H7 (cell line): Measurements from ENCODE around the gene TRAF3IP3. TPM values are rescaled to one million over a fixed set of nuclear protein-coding genes. Genes with fewer than 3 reads are reported as not detected.

Experiments used
- DNase-seq: peaks from one replicate; pipeline ENCODE4 v3.0.0; 2012
- H3K27me3 ChIP-seq: 2 replicates; pipeline ENCODE4 v1.6.0; 2011; ENCODE audit warnings: mild to moderate bottlenecking, low read length; ENCODE audit not compliant: control insufficient read depth, insufficient read depth
- H3K36me3 ChIP-seq: replicated peaks from 2 replicates; pipeline ENCODE4 v1.5.1; 2011; ENCODE audit warnings: low read length; ENCODE audit not compliant: control insufficient read depth, insufficient read depth
- H3K4me3 ChIP-seq: 2 replicates; pipeline ENCODE4 v1.5.1; 2011; ENCODE audit warnings: low read depth, mild to moderate bottlenecking, control low read depth, low read length, moderate library complexity; ENCODE audit not compliant: insufficient read depth
- total RNA-seq: library from RNA; depleted of rRNA; stranded (reverse); fragments of >200 nt; shearing (Covaris generic); gene quantifications from 2 replicates; pipeline ENCODE4 v1.2.3, GENCODE V29; 2014

The TRAF3IP3 gene
- total RNA-seq, 1 experiment from 2014 or later, result not detected

- no peaks in the 10 kb centered on the region for H3K36me3 ChIP-seq
- no peak for DNase-seq
- peaks cover 20% of the 10 kb centered on the region; the same call in 1 of the 2 replicates for H3K27me3 ChIP-seq
- no peak overlapping the region for H3K4me3 ChIP-seq
These were observed 52.3 kb downstream of the TRAF3IP3 start for GRCh38 chr1:209808059-209808581.

GRCh38 chr1:209809611-209810010 lies 53.8 kb downstream of the TRAF3IP3 start:
- no peak for DNase-seq
- peaks cover 12% of the 10 kb centered on the region; the same call in 1 of the 2 replicates for H3K27me3 ChIP-seq
- no peak overlapping the region for H3K4me3 ChIP-seq
- H3K36me3 ChIP-seq, result no peaks in the 10 kb centered on the region

GRCh38 chr1:209810783-209811182 lies 54.9 kb downstream of the TRAF3IP3 start:
- no peaks in the 10 kb centered on the region for H3K36me3 ChIP-seq
- peaks cover 1% of the 10 kb centered on the region; the same call in 1 of the 2 replicates for H3K27me3 ChIP-seq
- no peak overlapping the region for H3K4me3 ChIP-seq
- DNase-seq, result no peak

GRCh38 chr1:209813902-209814301 lies 58.0 kb downstream of the TRAF3IP3 start:
- DNase-seq, result no peak
- H3K27me3 ChIP-seq, result peaks cover under 1% of the 10 kb centered on the region; the same call in 1 of the 2 replicates

DNA sequence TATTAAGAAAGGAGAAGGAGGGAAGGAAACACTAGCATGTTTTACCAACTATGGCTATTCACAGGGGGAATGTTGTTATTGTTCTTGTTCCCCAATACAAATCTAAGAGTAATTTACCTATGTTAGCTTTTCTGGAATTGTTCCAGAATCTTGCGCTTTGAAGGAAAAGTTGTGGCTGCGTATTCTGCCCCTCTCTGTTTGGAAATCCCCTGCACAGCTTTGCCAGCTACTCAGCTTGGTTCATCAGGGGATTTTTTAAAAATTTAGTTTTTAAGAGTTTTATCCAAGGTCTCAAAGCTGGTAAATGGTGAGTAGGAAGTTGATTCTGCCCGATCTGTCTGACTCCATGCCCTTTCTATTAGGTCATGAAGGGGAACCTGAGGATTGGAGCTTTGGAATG lies 59.6 kb downstream of the TRAF3IP3 start:
- no peaks in the 10 kb centered on the region for H3K36me3 ChIP-seq
- H3K4me3 ChIP-seq, result no peak overlapping the region
- peaks cover 3% of the 10 kb centered on the region; the same call in 1 of the 2 replicates for H3K27me3 ChIP-seq
- DNase-seq, result no peak

More at GRCh38 chr1:209813902-209814301, 58.0 kb downstream of the TRAF3IP3 start:
- Histone ChIP-seq H3K36me3 (no peaks in the 10 kb centered on the region), H3K4me3 (no peak overlapping the region)

- no peak for DNase-seq
These were observed 60.1 kb downstream of the TRAF3IP3 start for GRCh38 chr1:209815931-209816341.

GRCh38 chr1:209816923-209817322 lies 61.1 kb downstream of the TRAF3IP3 start:
- no peak overlapping the region for H3K4me3 ChIP-seq
- peaks cover 3% of the 10 kb centered on the region; the same call in 1 of the 2 replicates for H3K27me3 ChIP-seq
- no peaks in the 10 kb centered on the region for H3K36me3 ChIP-seq
- no peak for DNase-seq

More at GRCh38 chr1:209815931-209816341, 60.1 kb downstream of the TRAF3IP3 start:
- peaks cover 3% of the 10 kb centered on the region; the same call in 1 of the 2 replicates for H3K27me3 ChIP-seq
- H3K4me3 ChIP-seq, result no peak overlapping the region
- no peaks in the 10 kb centered on the region for H3K36me3 ChIP-seq

- no peak for DNase-seq
- Histone ChIP-seq H3K36me3 (no peaks in the 10 kb centered on the region), H3K4me3 (no peak overlapping the region), H3K27me3 (peaks cover 3% of the 10 kb centered on the region; the same call in 1 of the 2 replicates)
These were observed 61.8 kb downstream of the TRAF3IP3 start for GRCh38 chr1:209817691-209818090.

DNA sequence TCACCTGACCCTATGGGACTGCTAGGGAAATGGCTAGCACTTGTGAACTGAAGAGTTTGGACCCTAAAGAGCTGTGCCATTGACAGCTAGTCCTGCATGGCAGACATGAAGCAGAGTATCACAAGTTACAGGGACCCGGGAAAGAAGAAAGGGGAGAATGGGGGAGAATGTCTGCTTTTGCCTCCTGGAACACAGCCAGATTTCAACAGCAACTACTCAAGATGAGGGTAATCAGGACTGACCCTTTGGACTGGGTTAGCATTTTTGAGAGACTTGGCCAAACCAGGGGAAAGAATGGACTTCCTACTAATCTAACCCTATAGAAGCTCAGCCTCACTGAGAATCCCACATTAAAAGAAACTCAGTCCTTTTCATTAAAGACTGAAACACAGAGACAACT lies 63.2 kb downstream of the TRAF3IP3 start:
- H3K27me3 ChIP-seq, result peaks cover 3% of the 10 kb centered on the region; the same call in 1 of the 2 replicates
- no peaks in the 10 kb centered on the region for H3K36me3 ChIP-seq
- no peak overlapping the region for H3K4me3 ChIP-seq
- DNase-seq, result no peak

DNA sequence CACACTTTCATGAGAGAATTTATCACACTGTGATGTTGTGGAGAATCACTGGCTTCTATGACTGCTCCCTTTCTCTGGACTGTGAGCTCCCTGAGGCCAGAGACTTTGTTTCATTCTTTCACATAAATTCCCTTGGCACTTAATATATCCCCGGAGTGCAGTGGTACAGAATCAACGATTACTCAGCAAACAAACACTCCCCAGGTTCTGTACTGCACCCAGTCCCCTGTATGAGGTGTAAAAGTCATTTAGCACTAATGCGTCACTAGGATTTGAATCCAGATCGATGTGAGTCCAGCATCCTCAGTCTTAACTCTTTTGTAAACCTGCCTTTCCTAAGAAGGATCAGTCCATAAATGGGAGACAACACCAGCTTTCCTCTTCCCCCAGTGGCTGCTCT lies 65.1 kb downstream of the TRAF3IP3 start:
- Histone ChIP-seq H3K27me3 (peaks cover 3% of the 10 kb centered on the region; the same call in 1 of the 2 replicates), H3K4me3 (no peak overlapping the region), H3K36me3 (no peaks in the 10 kb centered on the region)
- no peak for DNase-seq

GRCh38 chr1:209822706-209823105 lies 66.9 kb downstream of the TRAF3IP3 start:
- no peak overlapping the region for H3K4me3 ChIP-seq
- H3K27me3 ChIP-seq, result peaks cover 3% of the 10 kb centered on the region; the same call in 1 of the 2 replicates
- H3K36me3 ChIP-seq, result no peaks in the 10 kb centered on the region
- DNase-seq, result no peak

DNA sequence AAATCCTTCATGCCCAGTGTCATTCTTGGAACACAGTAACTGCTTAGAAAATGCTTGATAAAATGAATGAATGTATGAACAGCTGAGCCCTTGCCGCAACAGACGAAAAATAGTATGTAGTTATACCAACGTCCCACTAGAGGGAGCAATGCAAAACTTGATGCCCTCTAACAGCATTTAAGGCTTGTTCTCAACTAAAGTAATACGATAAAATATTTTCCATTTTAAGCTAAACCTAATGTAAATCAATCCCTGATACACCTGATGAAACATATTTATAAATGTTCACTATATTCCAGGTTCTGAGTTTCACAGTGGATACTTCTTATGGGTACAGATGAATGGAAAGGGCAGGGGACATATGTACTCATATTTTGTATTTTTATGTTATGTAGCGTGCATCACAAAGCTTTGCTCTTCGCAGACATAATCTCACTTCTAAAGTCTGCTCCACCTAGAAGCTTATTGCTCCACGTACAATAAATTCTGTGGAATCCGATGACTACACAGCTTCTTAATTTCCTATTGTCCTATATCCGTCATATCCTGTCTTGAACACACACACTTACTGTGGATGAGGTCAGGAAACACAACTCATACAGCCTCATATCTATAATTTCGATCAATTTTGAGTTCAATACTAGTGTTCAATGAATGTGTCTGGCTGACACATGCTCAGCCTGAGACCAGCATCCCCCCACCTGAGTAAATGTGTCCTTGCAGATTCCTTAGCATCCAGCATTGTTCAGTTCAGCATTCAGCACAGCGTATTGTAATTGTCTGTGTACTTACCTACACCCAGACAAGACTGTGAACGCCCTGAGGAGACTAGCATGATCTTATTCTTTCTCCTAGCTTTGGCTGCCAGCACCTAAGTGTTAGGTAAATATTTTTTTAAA lies 67.5 kb downstream of the TRAF3IP3 start:
- no peak overlapping the region for H3K4me3 ChIP-seq
- peak; percentile 28 for DNase-seq
- peaks cover 3% of the 10 kb centered on the region; the same call in 1 of the 2 replicates for H3K27me3 ChIP-seq
- no peaks in the 10 kb centered on the region for H3K36me3 ChIP-seq

- H3K4me3 ChIP-seq, result no peak overlapping the region
- H3K27me3 ChIP-seq, result no peaks in the 10 kb centered on the region; the same call in 1 of the 2 replicates
- no peak for DNase-seq
These were observed 70.0 kb downstream of the TRAF3IP3 start for GRCh38 chr1:209825591-209826434.

More at GRCh38 chr1:209825591-209826434, 70.0 kb downstream of the TRAF3IP3 start:
- H3K36me3 ChIP-seq, result peaks cover 1% of the 10 kb centered on the region
